H1 (cell line): ENCODE data around the gene KRTAP4-2. TPM values are rescaled to one million over a fixed set of nuclear protein-coding genes. Genes with fewer than 3 reads are reported as not detected.
"Not testable (repeated sequence)": the region's sequence is repeated elsewhere in the genome, so short reads cannot be mapped to it uniquely, and the experiment has no call there.

Experiments used
- CTCF ChIA-PET: fragments of 300-600 bp; sonication (Branson Sonifier 250); formaldehyde crosslinking; loops from one replicate; lab custom pipeline; 2021; ENCODE audit not compliant: partially characterized antibody; lab: Charles Lee
- POLR2A ChIA-PET: fragments of 300-600 bp; sonication (Branson Sonifier 250); formaldehyde crosslinking; loops from one replicate; lab custom pipeline; 2021; ENCODE audit warnings: inconsistent platforms; ENCODE audit not compliant: partially characterized antibody; lab: Charles Lee
- DNase-seq, 2 experiments: peaks; one replicate each; pipeline versions ENCODE4 v3.0.0 to v3.0.0-alpha.2; 2010 to 2022; ENCODE audit warnings: low spot score in 2 of 2, low read depth in 1 of 2, mixed read lengths in 1 of 2
- FAIRE-seq: peaks from 2 replicates; lab custom pipeline; 2011; peaks lifted over from hg19 to GRCh38; lab: Jason Lieb, UNC
- H2AFZ ChIP-seq: 2 replicates; pipeline ENCODE4 v1.8.1; 2012; ENCODE audit warnings: low read length, inconsistent platforms
- H2AK5ac ChIP-seq: 2 replicates; pipeline ENCODE4 v1.6.1; 2013; ENCODE audit warnings: low read depth, low read length
- H2BK120ac ChIP-seq: replicated peaks from 2 replicates; pipeline ENCODE3; 2013; ENCODE audit warnings: low read depth, low read length, inconsistent platforms
- H2BK12ac ChIP-seq: 2 replicates; pipeline ENCODE4 v1.6.1; 2013; ENCODE audit warnings: low read depth, low read length
- H2BK15ac ChIP-seq: 2 replicates; pipeline ENCODE4 v1.6.1; 2013; ENCODE audit warnings: low read length
- H2BK20ac ChIP-seq: 2 replicates; pipeline ENCODE4 v1.6.1; 2013; ENCODE audit warnings: low read length
- H2BK5ac ChIP-seq: 2 replicates; pipeline ENCODE4 v1.6.1; 2013; ENCODE audit warnings: low read depth, low read length
- H3K14ac ChIP-seq: 2 replicates; pipeline ENCODE4 v1.6.1; 2013; ENCODE audit warnings: inconsistent platforms; ENCODE audit not compliant: insufficient read length
- H3K18ac ChIP-seq: 2 replicates; pipeline ENCODE4 v1.6.1; 2013; ENCODE audit warnings: low read length; ENCODE audit errors: extremely low read depth
- H3K23ac ChIP-seq: 2 replicates; pipeline ENCODE4 v1.6.1; 2013; ENCODE audit warnings: inconsistent platforms; ENCODE audit not compliant: insufficient read length
- H3K23me2 ChIP-seq: 2 replicates; pipeline ENCODE4 v1.6.1; 2013; ENCODE audit warnings: low read depth, low read length
- H3K27ac ChIP-seq: 2 replicates; pipeline ENCODE4 v1.6.1; 2011; ENCODE audit warnings: low read depth, low read length, inconsistent platforms
- H3K27me3 ChIP-seq, 4 experiments: replicated peaks in 1 of 4; 1 replicate in 1 of 4; 2 replicates in 3 of 4; pipeline versions ENCODE4 v1.6.1 to v1.8.1; 2011 to 2013; ENCODE audit warnings: low read length in 3 of 4, mild to moderate bottlenecking in 3 of 4, inconsistent platforms in 2 of 4, mixed read lengths in 2 of 4, moderate library complexity in 1 of 4; ENCODE audit not compliant: control insufficient read depth in 3 of 4, insufficient read depth in 3 of 4; ENCODE audit errors: extremely low read depth in 1 of 4
- H3K36me3 ChIP-seq, 4 experiments: 2 replicates each; pipeline versions ENCODE4 v1.6.1 to v1.8.1; 2011 to 2013; ENCODE audit warnings: mild to moderate bottlenecking in 4 of 4, low read length in 3 of 4, moderate library complexity in 2 of 4, control low read depth in 1 of 4, inconsistent platforms in 1 of 4; ENCODE audit not compliant: insufficient read depth in 4 of 4, control insufficient read depth in 2 of 4
- H3K4ac ChIP-seq: replicated peaks from 2 replicates; pipeline ENCODE3; 2013; ENCODE audit warnings: low read length, low read depth, mixed read lengths, inconsistent platforms; ENCODE audit not compliant: insufficient read length
- H3K4me1 ChIP-seq, 4 experiments: replicated peaks in 1 of 4; 1 replicate in 1 of 4; 2 replicates in 3 of 4; pipeline versions ENCODE4 v1.6.1 to v1.8.1; 2011 to 2013; ENCODE audit warnings: low read length in 3 of 4, inconsistent platforms in 2 of 4, mixed read lengths in 1 of 4; ENCODE audit not compliant: insufficient read depth in 4 of 4, control insufficient read depth in 3 of 4
- H3K4me2 ChIP-seq, 2 experiments: 2 replicates each; pipeline versions ENCODE4 v1.6.1 to v1.8.1; 2011 to 2013; ENCODE audit warnings: low read depth in 2 of 2, low read length in 2 of 2, control low read depth in 1 of 2, inconsistent platforms in 1 of 2, mild to moderate bottlenecking in 1 of 2; ENCODE audit not compliant: insufficient read depth in 1 of 2
- H3K4me3 ChIP-seq, 4 experiments: fragments of 200-600, 300-600 bp in 1 of 4; sonication (generic), shearing (Covaris generic), sonication (Bioruptor Twin) in 1 of 4; 2 replicates each; pipeline versions ENCODE4 v1.5.1 to v1.8.1; 2011 to 2016; ENCODE audit warnings: low read length in 4 of 4, low read depth in 3 of 4, control low read depth in 2 of 4, inconsistent platforms in 2 of 4, mild to moderate bottlenecking in 2 of 4, mixed read lengths in 1 of 4, moderate library complexity in 1 of 4; ENCODE audit not compliant: insufficient read depth in 2 of 4; ENCODE audit errors: extremely low read depth in 1 of 4
- H3K56ac ChIP-seq: replicated peaks from 2 replicates; pipeline ENCODE3; 2013; ENCODE audit warnings: low read depth, mild to moderate bottlenecking, mixed read lengths, low read length, inconsistent platforms; ENCODE audit not compliant: insufficient read length
- H3K79me1 ChIP-seq: 2 replicates; pipeline ENCODE4 v1.6.1; 2013; ENCODE audit warnings: low read depth, low read length, control low read depth
- H3K79me2 ChIP-seq, 2 experiments: 2 replicates each; pipeline versions ENCODE4 v1.6.1 to v1.8.1; 2012 to 2013; ENCODE audit warnings: low read length in 2 of 2, mild to moderate bottlenecking in 2 of 2, inconsistent platforms in 1 of 2; ENCODE audit not compliant: insufficient read depth in 2 of 2, control insufficient read depth in 1 of 2
- H3K9ac ChIP-seq, 4 experiments: replicated peaks in 1 of 4; 1 replicate in 1 of 4; 2 replicates in 3 of 4; pipeline versions ENCODE4 v1.6.1 to v1.8.1; 2011 to 2013; ENCODE audit warnings: low read depth in 3 of 4, low read length in 3 of 4, control low read depth in 2 of 4, mild to moderate bottlenecking in 2 of 4, moderate library complexity in 2 of 4, inconsistent platforms in 1 of 4; ENCODE audit errors: extremely low read depth in 1 of 4
- H3K9me3 ChIP-seq, 2 experiments: 2 replicates each; pipeline versions ENCODE4 v1.6.1 to v1.8.1; 2012 to 2013; ENCODE audit warnings: mild to moderate bottlenecking in 2 of 2, moderate library complexity in 2 of 2, control low read depth in 1 of 2, inconsistent platforms in 1 of 2, low read depth in 1 of 2, low read length in 1 of 2, mixed read lengths in 1 of 2; ENCODE audit not compliant: insufficient read depth in 2 of 2
- H4K20me1 ChIP-seq, 2 experiments: replicated peaks in 1 of 2; 2 replicates each; pipeline versions ENCODE3 to v1.8.1; 2011 to 2013; ENCODE audit warnings: inconsistent platforms in 2 of 2, low read length in 2 of 2, mild to moderate bottlenecking in 1 of 2; ENCODE audit not compliant: insufficient read depth in 2 of 2, control insufficient read depth in 1 of 2
- H4K5ac ChIP-seq: 2 replicates; pipeline ENCODE4 v1.6.1; 2013; ENCODE audit warnings: low read length, low read depth, mixed read lengths, inconsistent platforms; ENCODE audit not compliant: insufficient read length
- H4K8ac ChIP-seq: 2 replicates; pipeline ENCODE4 v1.8.0; 2013; ENCODE audit warnings: mild to moderate bottlenecking, moderate library complexity, low read length, inconsistent platforms; ENCODE audit not compliant: insufficient read depth; ENCODE audit errors: extremely low read depth
- H4K91ac ChIP-seq: replicated peaks from 2 replicates; pipeline ENCODE3; 2013; ENCODE audit warnings: low read length, mixed read lengths, inconsistent platforms; ENCODE audit not compliant: insufficient read length
- GTF2F1 ChIP-seq: IDR thresholded peaks from 2 replicates; pipeline ENCODE4 v1.6.1; 2012; ENCODE audit warnings: low read depth, low read length, improper control_type of control experiment, borderline replicate concordance
- POLR2AphosphoS5 ChIP-seq: IDR thresholded peaks from 2 replicates; pipeline ENCODE4 v1.6.1; 2011; ENCODE audit warnings: low read depth, low read length
- WGBS, 2 experiments: shearing (Covaris generic) in 1 of 2; methylation state at CpG; one replicate each; pipeline versions ENCODE4 v1.1.6 to v1.1.7; 2013 to 2015; ENCODE audit warnings: low lambda C conversion rate in 2 of 2, mixed read lengths in 2 of 2, inconsistent platforms in 1 of 2, low coverage in 1 of 2, missing lambda C conversion rate in 1 of 2; ENCODE audit not compliant: insufficient replicate concordance in 2 of 2, insufficient coverage in 1 of 2, insufficient read length in 1 of 2; ENCODE audit errors: extremely low coverage in 1 of 2, missing lambda C conversion rate in 1 of 2; 5-methylcytosine and 5-hydroxymethylcytosine counted together
- polyA plus RNA-seq, 7 experiments: library from polyadenylated mRNA; depleted of rRNA in 3 of 7; stranded (reverse) in 5 of 7; unstranded in 2 of 7; fragments of >200 nt in 5 of 7; fragments of 200-250 nt in 2 of 7; gene quantifications; 1 replicate in 5 of 7; 2 replicates in 1 of 7; 4 replicates in 1 of 7; pipeline versions ENCODE4 v1.2.1 to v1.2.3, GENCODE V29; 2011 to 2013; ENCODE audit warnings: missing spikeins in 2 of 7, mixed read lengths in 2 of 7
- total RNA-seq: library from RNA; stranded (reverse); fragmentation: NEBNext Ultra II Directional; extraction: Animal tissue kit (Norgen Biotek cat#: 25700); gene quantifications from 2 replicates; pipeline ENCODE4 v1.2.1, GENCODE V29; 2021

KRTAP4-2 gene
- total and polyA plus RNA-seq, 2 of the 8 experiments (the other 6 are each of a cell fraction or from before 2014, with no cell fraction given), result not detected

DNA sequence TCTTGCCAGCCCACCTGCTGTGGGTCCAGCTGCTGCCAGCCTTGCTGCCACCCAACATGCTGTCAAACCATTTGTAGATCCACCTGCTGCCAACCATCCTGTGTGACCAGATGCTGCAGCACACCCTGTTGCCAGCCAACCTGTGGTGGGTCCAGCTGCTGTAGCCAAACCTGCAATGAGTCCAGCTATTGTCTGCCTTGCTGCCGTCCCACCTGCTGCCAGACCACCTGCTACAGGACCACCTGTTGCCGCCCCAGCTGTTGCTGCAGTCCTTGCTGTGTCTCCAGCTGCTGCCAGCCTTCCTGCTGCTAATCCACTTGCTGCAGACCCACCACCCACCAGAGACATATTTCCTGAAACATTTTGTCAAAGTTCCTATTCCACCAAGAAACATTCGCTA is 12.3 kb upstream of the KRTAP4-2 start (continued):
- TF ChIP-seq GTF2F1 (no peak), POLR2AphosphoS5 (no peak)

DNA sequence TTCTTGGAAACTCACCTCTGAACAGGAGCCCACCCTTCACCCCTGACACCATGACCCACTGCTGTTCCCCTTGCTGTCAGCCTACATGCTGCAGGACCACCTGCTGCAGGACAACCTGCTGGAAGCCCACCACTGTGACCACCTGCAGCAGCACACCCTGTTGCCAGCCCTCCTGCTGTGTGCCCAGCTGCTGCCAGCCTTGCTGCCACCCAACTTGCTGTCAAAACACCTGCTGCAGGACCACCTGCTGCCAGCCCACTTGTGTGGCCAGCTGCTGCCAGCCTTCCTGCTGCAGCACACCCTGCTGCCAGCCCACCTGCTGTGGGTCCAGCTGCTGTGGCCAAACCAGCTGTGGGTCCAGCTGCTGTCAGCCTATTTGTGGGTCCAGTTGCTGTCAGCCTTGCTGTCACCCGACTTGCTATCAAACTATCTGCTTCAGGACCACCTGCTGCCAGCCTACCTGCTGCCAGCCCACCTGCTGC is 11.9 kb upstream of the KRTAP4-2 start, which contains the start of gene KRTAP9-1:
KRTAP9-1 (plus strand) TSS at position 51 of the 482 bp plus-strand sequence; CDS start at position 51, 0 bp downstream.
- H2AK5ac ChIP-seq, H2BK12ac ChIP-seq, H2AFZ ChIP-seq, H3K9me3 ChIP-seq, H3K4ac ChIP-seq, H4K91ac ChIP-seq, H2BK20ac ChIP-seq, H3K79me2 ChIP-seq, CTCF ChIA-PET, H3K4me2 ChIP-seq, H3K23ac ChIP-seq, H2BK120ac ChIP-seq, H3K36me3 ChIP-seq, H3K9ac ChIP-seq, H4K5ac ChIP-seq, DNase-seq, H3K4me3 ChIP-seq, POLR2A ChIA-PET, H3K27ac ChIP-seq, H4K20me1 ChIP-seq, H3K14ac ChIP-seq, H3K56ac ChIP-seq, H3K4me1 ChIP-seq, H3K79me1 ChIP-seq, H3K27me3 ChIP-seq, H3K18ac ChIP-seq, H3K23me2 ChIP-seq, H2BK15ac ChIP-seq, FAIRE-seq: not testable (repeated sequence)
- 92% methylated on average over 1 of the region's 1 CpG; no CpG with 5 or more reads in 1 of the 2 experiments for WGBS, 2 experiments
- peak within 1 kb of the TSS; percentile 35; the same call in 1 of the 2 replicates for H4K8ac ChIP-seq
- H2BK5ac ChIP-seq, result 0 out of 2 replicates have a peak within 1 kb of the TSS, but pooled peaks have one; percentile 8
